OCI-LY3 (cell line): ENCODE results near the gene DPP6.

Experiments used
- EZH2phosphoT487 ChIP-seq: fragments of 200-600 bp; shearing (Covaris generic); IDR thresholded peaks from 2 replicates; pipeline ENCODE4 v1.6.1; 2018; ENCODE audit warnings: antibody characterized with exemption, mixed run types, low read depth
- TF ChIP-seq, protein P1 (sequence below): fragments of 200-600, 300-600 bp; sonication (generic); IDR thresholded peaks from 2 replicates; pipeline ENCODE4 v1.5.1; 2014; ENCODE audit warnings: antibody characterized with exemption, low read length, low read depth

DNA sequence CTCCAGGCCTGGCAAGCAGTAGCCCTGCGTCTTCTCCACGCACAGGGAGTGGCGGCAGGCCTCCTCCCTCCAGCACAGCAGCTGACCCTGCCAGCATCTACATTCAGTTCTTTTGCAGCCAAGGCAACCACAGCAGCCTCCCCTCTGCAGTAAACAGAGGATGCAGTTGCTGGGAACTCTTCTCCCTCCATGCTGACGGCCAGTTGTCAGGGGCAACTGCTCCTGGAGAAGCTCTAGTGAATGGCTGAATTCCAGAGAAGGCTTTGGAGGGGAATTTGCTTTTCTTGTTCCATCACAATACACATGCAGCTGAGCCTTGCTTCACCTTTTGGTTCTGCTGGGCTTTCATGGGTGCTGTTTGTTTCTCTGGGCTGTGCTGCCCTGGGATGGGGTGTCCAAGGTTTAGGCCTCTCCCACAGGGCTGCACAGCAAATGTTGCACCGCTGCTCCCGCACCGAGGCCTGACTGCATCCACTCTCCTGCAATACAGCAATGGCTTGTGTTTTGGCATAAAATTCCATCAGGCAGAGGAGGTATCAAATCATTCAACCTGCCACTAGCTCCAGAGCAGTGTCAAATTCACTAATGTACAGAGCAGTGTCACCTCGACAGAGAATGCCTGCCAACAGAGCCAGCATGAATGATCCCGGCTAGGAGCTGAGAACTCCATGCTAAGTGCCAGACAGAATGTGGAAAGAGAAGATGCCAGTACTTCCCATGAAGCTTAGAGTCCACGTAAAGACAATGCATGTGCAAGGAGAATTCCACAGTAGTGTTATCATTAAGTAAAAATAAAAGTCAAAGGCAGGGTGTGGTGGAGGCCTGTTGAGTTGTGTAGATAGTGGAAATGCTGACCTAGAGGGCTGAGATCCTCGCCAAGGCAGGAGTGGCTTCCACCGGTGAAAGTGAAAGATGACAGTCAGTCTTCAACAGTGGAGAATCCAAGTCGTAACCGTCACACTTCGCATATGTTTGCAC, 399.6 kb downstream of the DPP6 start:
- TF ChIP-seq, protein P1, sequence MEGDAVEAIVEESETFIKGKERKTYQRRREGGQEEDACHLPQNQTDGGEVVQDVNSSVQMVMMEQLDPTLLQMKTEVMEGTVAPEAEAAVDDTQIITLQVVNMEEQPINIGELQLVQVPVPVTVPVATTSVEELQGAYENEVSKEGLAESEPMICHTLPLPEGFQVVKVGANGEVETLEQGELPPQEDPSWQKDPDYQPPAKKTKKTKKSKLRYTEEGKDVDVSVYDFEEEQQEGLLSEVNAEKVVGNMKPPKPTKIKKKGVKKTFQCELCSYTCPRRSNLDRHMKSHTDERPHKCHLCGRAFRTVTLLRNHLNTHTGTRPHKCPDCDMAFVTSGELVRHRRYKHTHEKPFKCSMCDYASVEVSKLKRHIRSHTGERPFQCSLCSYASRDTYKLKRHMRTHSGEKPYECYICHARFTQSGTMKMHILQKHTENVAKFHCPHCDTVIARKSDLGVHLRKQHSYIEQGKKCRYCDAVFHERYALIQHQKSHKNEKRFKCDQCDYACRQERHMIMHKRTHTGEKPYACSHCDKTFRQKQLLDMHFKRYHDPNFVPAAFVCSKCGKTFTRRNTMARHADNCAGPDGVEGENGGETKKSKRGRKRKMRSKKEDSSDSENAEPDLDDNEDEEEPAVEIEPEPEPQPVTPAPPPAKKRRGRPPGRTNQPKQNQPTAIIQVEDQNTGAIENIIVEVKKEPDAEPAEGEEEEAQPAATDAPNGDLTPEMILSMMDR, result no peak
- no peak for TF ChIP-seq EZH2phosphoT487
